ENCODE data around the gene DNAJB5.

GRCh38 chr9:34980181-34980761 is 9.3 kb upstream of the DNAJB5 start:
- no peak for TF ChIP-seq POLR2A (IDR thresholded peaks at IDR 0.05)
- no peak for TF ChIP-seq CTCF (IDR thresholded peaks at IDR 0.05)

Measured in Peyer's patch (tissue), 4 donors.